DND-41 (cell line): ENCODE results near the gene PTPN4.

Source experiments
- ATAC-seq: fragments of 200-7000 bp; cut with Tn5 transposase; 3 replicates; pipeline ENCODE4 v1.9.1; 2021; ENCODE audit warnings: low read depth; ENCODE audit not compliant: insufficient read depth
- DNase-seq: peaks from one replicate; pipeline ENCODE4 v3.0.0-alpha.2; 2020
- H2AFZ ChIP-seq: 2 replicates; pipeline ENCODE4 v1.6.0; 2012; ENCODE audit warnings: low read depth, low read length
- H3K27ac ChIP-seq: 2 replicates; pipeline ENCODE4 v1.5.1; 2012; ENCODE audit warnings: low read length, inconsistent platforms
- H3K27me3 ChIP-seq: fragments of 200-600 bp; sonication (generic); 2 replicates; pipeline ENCODE4 v1.6.0; 2012; ENCODE audit warnings: low read length, mild to moderate bottlenecking, inconsistent platforms; ENCODE audit not compliant: insufficient read depth, poor library complexity
- H3K36me3 ChIP-seq: 2 replicates; pipeline ENCODE4 v1.5.1; 2012; ENCODE audit warnings: low read length, inconsistent platforms; ENCODE audit not compliant: insufficient read depth
- H3K4me1 ChIP-seq: 2 replicates; pipeline ENCODE4 v1.5.1; 2012; ENCODE audit warnings: mild to moderate bottlenecking, low read length; ENCODE audit not compliant: insufficient read depth
- H3K4me2 ChIP-seq: 2 replicates; pipeline ENCODE4 v1.6.0; 2012; ENCODE audit warnings: mild to moderate bottlenecking, moderate library complexity, low read length, inconsistent platforms; ENCODE audit not compliant: insufficient read depth
- H3K4me3 ChIP-seq, 2 experiments: fragments of 200-600 bp in 1 of 2; shearing (Covaris generic) in 1 of 2; 2 replicates each; pipeline ENCODE4 v1.5.1; 2012 to 2016; ENCODE audit warnings: inconsistent platforms in 2 of 2, low read length in 2 of 2, mild to moderate bottlenecking in 2 of 2, low read depth in 1 of 2, moderate library complexity in 1 of 2
- H3K79me2 ChIP-seq: 2 replicates; pipeline ENCODE4 v1.6.0; 2012; ENCODE audit warnings: low read length, inconsistent platforms; ENCODE audit not compliant: insufficient read depth
- H3K9ac ChIP-seq: 2 replicates; pipeline ENCODE4 v1.6.0; 2012; ENCODE audit warnings: low read depth, mild to moderate bottlenecking, inconsistent platforms, low read length, moderate library complexity
- H3K9me3 ChIP-seq: 2 replicates; pipeline ENCODE4 v1.5.1; 2012; ENCODE audit warnings: low read length, moderate library complexity, mild to moderate bottlenecking, inconsistent platforms; ENCODE audit not compliant: insufficient read depth, severe bottlenecking
- H4K20me1 ChIP-seq: 2 replicates; pipeline ENCODE4 v1.6.0; 2012; ENCODE audit warnings: low read length; ENCODE audit not compliant: insufficient read depth
- EZH2 ChIP-seq: IDR thresholded peaks from 3 replicates; pipeline ENCODE4 v1.6.1; 2012; ENCODE audit warnings: borderline replicate concordance, low read depth, mild to moderate bottlenecking, moderate library complexity, low read length, inconsistent platforms; ENCODE audit not compliant: severe bottlenecking
- TF ChIP-seq, protein P1 (sequence below): IDR thresholded peaks from 2 replicates; pipeline ENCODE4 v1.5.1; 2012; ENCODE audit warnings: borderline replicate concordance, low read length, moderate library complexity, mild to moderate bottlenecking; ENCODE audit not compliant: poor library complexity, severe bottlenecking; ENCODE audit errors: extremely low read depth

Gene PTPN4

GRCh38 chr2:119768742-119769141 is 9.0 kb downstream of the PTPN4 start:
- peaks cover 20% of the 10 kb centered on the region; the same call in 1 of the 2 replicates for H4K20me1 ChIP-seq
- no peak overlapping the region for H2AFZ ChIP-seq
- no peak for ATAC-seq
- H3K4me1 ChIP-seq, result peaks cover 22% of the 10 kb centered on the region
- no peak overlapping the region for H3K4me2 ChIP-seq
- no peak for TF ChIP-seq EZH2
- TF ChIP-seq, protein P1, sequence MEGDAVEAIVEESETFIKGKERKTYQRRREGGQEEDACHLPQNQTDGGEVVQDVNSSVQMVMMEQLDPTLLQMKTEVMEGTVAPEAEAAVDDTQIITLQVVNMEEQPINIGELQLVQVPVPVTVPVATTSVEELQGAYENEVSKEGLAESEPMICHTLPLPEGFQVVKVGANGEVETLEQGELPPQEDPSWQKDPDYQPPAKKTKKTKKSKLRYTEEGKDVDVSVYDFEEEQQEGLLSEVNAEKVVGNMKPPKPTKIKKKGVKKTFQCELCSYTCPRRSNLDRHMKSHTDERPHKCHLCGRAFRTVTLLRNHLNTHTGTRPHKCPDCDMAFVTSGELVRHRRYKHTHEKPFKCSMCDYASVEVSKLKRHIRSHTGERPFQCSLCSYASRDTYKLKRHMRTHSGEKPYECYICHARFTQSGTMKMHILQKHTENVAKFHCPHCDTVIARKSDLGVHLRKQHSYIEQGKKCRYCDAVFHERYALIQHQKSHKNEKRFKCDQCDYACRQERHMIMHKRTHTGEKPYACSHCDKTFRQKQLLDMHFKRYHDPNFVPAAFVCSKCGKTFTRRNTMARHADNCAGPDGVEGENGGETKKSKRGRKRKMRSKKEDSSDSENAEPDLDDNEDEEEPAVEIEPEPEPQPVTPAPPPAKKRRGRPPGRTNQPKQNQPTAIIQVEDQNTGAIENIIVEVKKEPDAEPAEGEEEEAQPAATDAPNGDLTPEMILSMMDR, result no peak
- H3K27ac ChIP-seq, result no peak overlapping the region
- H3K9ac ChIP-seq, result no peak overlapping the region
- no peak for DNase-seq
- H3K27me3 ChIP-seq, result no peaks in the 10 kb centered on the region
- H3K79me2 ChIP-seq, result peaks cover 87% of the 10 kb centered on the region
- H3K9me3 ChIP-seq, result no peaks in the 10 kb centered on the region
- H3K36me3 ChIP-seq, result no peaks in the 10 kb centered on the region
- no peak overlapping the region for H3K4me3 ChIP-seq

- Histone ChIP-seq H3K4me2 (no peak overlapping the region), H2AFZ (no peak overlapping the region), H3K9me3 (no peaks in the 10 kb centered on the region), H3K4me1 (peaks cover 13% of the 10 kb centered on the region), H3K27ac (no peak overlapping the region), H3K79me2 (peaks cover 81% of the 10 kb centered on the region), H3K4me3 (no peak overlapping the region), H3K36me3 (no peaks in the 10 kb centered on the region), H4K20me1 (peaks cover 20% of the 10 kb centered on the region; the same call in 1 of the 2 replicates), H3K9ac (no peak overlapping the region), H3K27me3 (no peaks in the 10 kb centered on the region)
- DNase-seq (no peak), ATAC-seq (no peak)
- TF ChIP-seq EZH2, result no peak
- TF ChIP-seq, protein P1, result no peak
Observed at GRCh38 chr2:119769645-119770044, 9.9 kb downstream of the PTPN4 start.

DNA sequence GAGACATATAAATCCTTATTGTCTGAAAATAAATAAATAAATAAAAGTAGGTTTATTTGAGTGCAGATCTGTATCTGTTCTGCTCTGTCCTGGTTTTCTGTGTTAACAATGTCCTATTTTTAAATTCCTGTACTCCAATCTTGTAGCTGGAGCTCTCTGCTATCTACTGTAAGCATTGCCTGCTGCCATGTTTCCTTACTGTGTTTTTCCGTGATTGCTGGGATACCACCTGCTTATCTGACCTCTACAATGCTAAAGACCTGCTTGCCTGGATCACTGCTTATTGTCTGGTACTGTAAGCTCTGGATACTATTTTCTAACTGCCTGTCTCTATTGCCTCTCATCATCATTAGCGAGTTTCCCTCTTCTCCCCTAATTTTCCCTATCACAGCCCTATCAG is 11.6 kb downstream of the PTPN4 start:
- no peak for ATAC-seq
- Histone ChIP-seq H3K9ac (no peak overlapping the region), H3K27ac (no peak overlapping the region), H2AFZ (no peak overlapping the region), H3K36me3 (no peaks in the 10 kb centered on the region), H3K4me2 (no peak overlapping the region), H3K4me3 (no peak overlapping the region), H3K79me2 (peaks cover 72% of the 10 kb centered on the region), H4K20me1 (peaks cover 25% of the 10 kb centered on the region; the same call in 1 of the 2 replicates), H3K9me3 (no peaks in the 10 kb centered on the region), H3K4me1 (peaks cover 5% of the 10 kb centered on the region; the same call in 1 of the 2 replicates), H3K27me3 (no peaks in the 10 kb centered on the region)
- DNase-seq, result no peak
- no peak for TF ChIP-seq EZH2
- TF ChIP-seq, protein P1, result no peak

DNA sequence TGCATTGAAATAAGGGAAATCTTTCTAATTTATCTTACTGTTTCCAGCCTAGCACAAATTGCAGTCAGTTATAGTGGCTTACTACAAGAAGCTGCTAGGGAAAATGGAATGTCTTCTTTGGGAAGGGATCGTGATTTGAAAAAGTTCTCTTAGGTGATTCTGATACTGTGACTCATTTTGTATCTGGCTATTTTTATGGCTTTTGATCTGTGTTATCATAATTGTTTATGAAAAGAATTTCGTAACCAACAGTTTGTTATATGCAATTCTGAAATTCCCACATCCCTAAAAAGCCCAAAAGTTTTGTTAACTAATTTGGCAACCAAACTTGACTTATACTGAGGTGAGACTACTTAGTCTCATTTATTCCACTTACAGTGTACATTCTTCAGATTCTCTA is 12.4 kb downstream of the PTPN4 start:
- Histone ChIP-seq H3K27ac (no peak overlapping the region), H3K9me3 (no peaks in the 10 kb centered on the region), H3K79me2 (peaks cover 72% of the 10 kb centered on the region), H3K4me1 (peaks cover 5% of the 10 kb centered on the region; the same call in 1 of the 2 replicates), H3K4me2 (no peak overlapping the region), H3K9ac (no peak overlapping the region), H3K4me3 (no peak overlapping the region), H4K20me1 (peaks cover 25% of the 10 kb centered on the region; the same call in 1 of the 2 replicates), H3K36me3 (no peaks in the 10 kb centered on the region), H3K27me3 (no peaks in the 10 kb centered on the region), H2AFZ (no peak overlapping the region)
- TF ChIP-seq, protein P1, result no peak
- no peak for TF ChIP-seq EZH2
- no peak for ATAC-seq
- DNase-seq, result no peak
